GM18502 (cell line): ENCODE data around the gene RNF145.
"Not testable (repeated sequence)": the region's sequence is repeated elsewhere in the genome, so short reads cannot be mapped to it uniquely, and the experiment has no call there.

Experiments used
- ATAC-seq: cut with Tn5 transposase; IDR thresholded peaks from one replicate; pipeline ENCODE4 v1.9.1; 2021; ENCODE audit warnings: mild to moderate bottlenecking; ENCODE audit not compliant: unreplicated experiment, poor library complexity

The RNF145 gene

GRCh38 chr5:159163027-159163700 is 46.2 kb downstream of the RNF145 start:
- no peak for ATAC-seq

GRCh38 chr5:159161361-159162214 is 47.8 kb downstream of the RNF145 start:
- no peak for ATAC-seq

- not testable (repeated sequence) for ATAC-seq
Measured at GRCh38 chr5:159158553-159159091, 50.7 kb downstream of the RNF145 start.

- ATAC-seq, result no peak
Measured at GRCh38 chr5:159157552-159157951, 51.8 kb downstream of the RNF145 start.

- ATAC-seq, result no peak
Measured at GRCh38 chr5:159156426-159157238, 52.7 kb downstream of the RNF145 start.

- no peak for ATAC-seq
Measured at GRCh38 chr5:159155960-159156359, 53.4 kb downstream of the RNF145 start.

- no peak for ATAC-seq
Measured at GRCh38 chr5:159152876-159153275, 56.5 kb downstream of the RNF145 start.

GRCh38 chr5:159149085-159149484 is 60.3 kb downstream of the RNF145 start:
- ATAC-seq, result no peak

- ATAC-seq, result no peak
Measured at GRCh38 chr5:159147976-159148375, 61.4 kb downstream of the RNF145 start.

GRCh38 chr5:159146839-159147238 is 62.5 kb downstream of the RNF145 start:
- no peak for ATAC-seq

- ATAC-seq, result not testable (repeated sequence)
Measured at GRCh38 chr5:159145160-159145559, 64.2 kb downstream of the RNF145 start.

- no peak for ATAC-seq
Measured at GRCh38 chr5:159139802-159140201, 69.6 kb downstream of the RNF145 start.

- no peak for ATAC-seq
Measured at GRCh38 chr5:159135896-159136531, 73.3 kb downstream of the RNF145 start.

- peak; percentile 56 for ATAC-seq
Measured at GRCh38 chr5:159133041-159133741, 76.2 kb downstream of the RNF145 start.

- ATAC-seq, result no peak
Measured at GRCh38 chr5:159132429-159133040, 76.8 kb downstream of the RNF145 start.

- no peak for ATAC-seq
Measured at GRCh38 chr5:159131951-159132350, 77.4 kb downstream of the RNF145 start.

- ATAC-seq, result no peak
Measured at GRCh38 chr5:159130871-159131270, 78.5 kb downstream of the RNF145 start.

- ATAC-seq, result no peak
Measured at GRCh38 chr5:159128070-159128541, 81.2 kb downstream of the RNF145 start.

- no peak for ATAC-seq
Measured at GRCh38 chr5:159123700-159124099, 85.7 kb downstream of the RNF145 start.
